Measurements from ENCODE around the gene ASPSCR1.

Gene ASPSCR1

GRCh38 chr17:82053130-82053529, 75.7 kb downstream of the ASPSCR1 start:
- no peak for DNase-seq (ENCODE audit: insufficient read length, low spot score)
- TF ChIP-seq CTCF (IDR thresholded peaks at IDR 0.05; ENCODE audit: insufficient read depth, missing control alignments) = no peak
- FAIRE-seq = no peak

GRCh38 chr17:82053556-82054263, 76.3 kb downstream of the ASPSCR1 start:
- no peak for DNase-seq (ENCODE audit: insufficient read length, low spot score)
- TF ChIP-seq CTCF (IDR thresholded peaks at IDR 0.05; ENCODE audit: insufficient read depth, missing control alignments) = no peak
- FAIRE-seq = no peak

- no peak for TF ChIP-seq CTCF (IDR thresholded peaks at IDR 0.05; ENCODE audit: insufficient read depth, missing control alignments)
- DNase-seq (ENCODE audit: insufficient read length, low spot score) (no peak), FAIRE-seq (no peak)
Measured at GRCh38 chr17:82054351-82055022, 77.1 kb downstream of the ASPSCR1 start.

- no peak for DNase-seq (ENCODE audit: insufficient read length, low spot score)
- FAIRE-seq = no peak
- TF ChIP-seq CTCF (IDR thresholded peaks at IDR 0.05; ENCODE audit: insufficient read depth, missing control alignments) = no peak
Measured at GRCh38 chr17:82055023-82055964, 77.9 kb downstream of the ASPSCR1 start.

- TF ChIP-seq CTCF (IDR thresholded peaks at IDR 0.05; ENCODE audit: insufficient read depth, missing control alignments) = no peak
- FAIRE-seq = no peak
- DNase-seq (ENCODE audit: insufficient read length, low spot score) = no peak
Measured at GRCh38 chr17:82055965-82056728, 78.7 kb downstream of the ASPSCR1 start.

GRCh38 chr17:82056729-82057621, 79.5 kb downstream of the ASPSCR1 start:
- FAIRE-seq = no peak
- no peak for DNase-seq (ENCODE audit: insufficient read length, low spot score)
- TF ChIP-seq CTCF (IDR thresholded peaks at IDR 0.05; ENCODE audit: insufficient read depth, missing control alignments) = no peak
